Umbilical cord (tissue), 2 donors: ENCODE measurements around the gene MAGED1. TPM values are rescaled to one million over a fixed set of nuclear protein-coding genes. Genes with fewer than 3 reads are reported as not detected.

Experiments used
- DNase-seq: peaks from one replicate; pipeline ENCODE4 v3.0.0-alpha.2; 2015; ENCODE audit warnings: low spot score
- total RNA-seq: library from RNA; depleted of rRNA; stranded (reverse); fragments of >200 nt; gene quantifications from one replicate; pipeline ENCODE4 v1.2.3, GENCODE V29; 2014; ENCODE audit warnings: low replicate concordance; ENCODE audit not compliant: insufficient read depth

MAGED1 gene
- total RNA-seq: 121 TPM

GRCh38 chrX:51892921-51893745 lies at the start of gene MAGED1:
TSS of gene MAGED1 (plus strand) at chrX:51893623. CDS start at chrX:51894305, 682 bp downstream.
- peak; percentile 98 for DNase-seq

DNA sequence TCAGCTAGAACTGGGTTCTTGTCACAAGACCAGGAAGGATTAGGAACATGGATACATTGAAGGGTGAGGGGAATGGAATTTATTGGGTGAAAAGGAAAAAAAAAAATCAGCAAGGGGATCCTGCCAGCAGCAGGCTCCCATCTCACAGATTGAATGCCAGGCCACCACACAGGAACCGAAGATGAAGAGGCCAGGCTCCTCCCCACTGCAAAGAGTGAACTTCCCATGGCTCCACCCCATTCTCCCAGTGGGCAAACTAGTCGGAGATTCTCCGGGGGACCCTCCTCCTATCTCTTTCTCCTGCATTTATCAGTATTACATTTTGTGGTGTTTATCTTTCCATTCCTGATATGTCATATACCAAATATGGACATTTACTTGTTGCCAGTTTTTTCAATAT lies 46.0 kb upstream of the MAGED1 start:
- DNase-seq: no peak

GRCh38 chrX:51851507-51852085 lies 41.8 kb upstream of the MAGED1 start:
- DNase-seq: no peak

DNA sequence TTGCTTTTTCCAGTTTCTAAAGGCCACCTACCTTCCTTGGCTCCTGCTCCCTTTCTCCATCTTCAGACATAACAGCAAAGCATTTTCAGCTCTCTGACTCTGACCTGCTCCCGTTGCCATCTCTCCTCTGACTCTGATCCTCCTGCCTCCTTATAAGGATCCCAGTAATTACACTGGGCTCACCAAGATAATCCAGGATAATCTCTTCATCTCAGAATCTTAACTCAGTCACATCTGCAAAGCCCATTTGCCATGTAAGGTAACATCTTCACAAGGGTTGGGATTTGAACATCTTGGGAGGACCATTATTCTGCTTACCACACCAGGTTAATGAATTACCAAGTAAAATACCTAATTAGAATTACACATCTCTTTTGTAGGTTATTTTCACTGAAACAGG lies 41.3 kb upstream of the MAGED1 start:
- DNase-seq: no peak

DNA sequence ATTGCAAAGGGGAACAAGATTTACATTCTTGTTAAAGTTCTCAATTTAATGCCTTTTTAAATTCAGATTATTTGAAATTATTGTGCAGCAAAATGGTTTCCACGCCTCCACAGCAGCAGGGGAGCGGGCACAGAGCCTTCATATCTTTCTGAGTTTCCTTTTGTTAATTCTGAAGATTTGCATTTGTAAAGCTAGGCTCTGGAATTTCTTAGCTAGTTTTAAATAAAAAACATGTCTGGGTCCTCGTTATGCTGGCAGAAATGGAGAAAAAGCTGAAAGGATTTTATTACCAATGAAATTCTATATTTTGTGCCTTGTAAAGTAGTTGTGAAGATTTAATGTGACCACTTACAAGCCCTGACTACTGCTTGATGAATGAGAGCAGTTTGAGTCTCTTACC lies 40.8 kb upstream of the MAGED1 start:
- DNase-seq: no peak

DNA sequence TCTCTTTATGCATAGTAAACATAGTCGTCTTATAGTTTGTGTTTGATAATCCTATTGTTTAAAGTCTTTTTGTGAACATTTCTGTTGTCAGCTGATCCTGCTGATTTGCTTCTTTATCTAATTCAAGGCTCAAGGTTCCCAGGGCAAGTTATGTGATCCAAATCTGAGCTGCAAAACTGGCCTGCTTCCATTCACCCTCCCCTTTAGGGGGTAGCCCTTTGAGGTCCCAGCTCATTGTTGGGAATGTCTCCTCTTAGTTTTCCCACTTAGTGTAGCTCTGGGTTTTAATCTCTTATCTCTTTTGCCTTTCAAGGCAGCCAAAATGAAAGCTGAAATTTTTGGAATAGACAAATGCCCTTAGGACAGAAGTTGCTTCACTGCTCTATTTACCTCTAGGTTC lies 40.2 kb upstream of the MAGED1 start:
- DNase-seq: no peak

- DNase-seq: no peak
Observed at GRCh38 chrX:51855698-51856097, 37.7 kb upstream of the MAGED1 start.

DNA sequence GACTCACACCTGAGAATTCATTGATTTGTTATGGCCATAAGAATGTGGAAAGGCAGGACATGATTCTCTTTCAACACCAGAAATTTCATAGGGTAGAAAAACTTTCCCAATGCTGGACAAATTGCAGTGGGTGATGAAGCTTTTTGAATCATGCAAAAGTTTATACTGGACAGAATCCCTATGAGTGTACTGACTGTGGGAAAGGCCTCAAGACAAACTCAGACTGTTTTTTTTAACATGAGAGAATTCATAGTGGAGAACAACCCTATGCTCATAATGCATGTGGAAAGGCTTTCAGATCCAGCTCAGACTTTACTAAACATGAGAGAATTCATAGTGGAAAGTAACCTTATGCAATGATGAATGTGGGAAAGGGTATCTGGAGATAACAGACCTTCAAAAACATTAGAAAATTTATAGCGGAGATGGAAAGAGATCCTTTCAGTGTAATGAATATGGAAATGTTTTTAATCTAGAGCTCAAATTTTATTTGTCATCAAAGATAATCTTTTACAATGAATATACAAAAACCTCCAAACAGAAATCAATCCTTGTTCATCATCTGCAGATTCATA lies 36.2 kb upstream of the MAGED1 start:
- no peak for DNase-seq

- DNase-seq: peak; percentile 17
Observed at GRCh38 chrX:51860679-51861078, 32.7 kb upstream of the MAGED1 start.

DNA sequence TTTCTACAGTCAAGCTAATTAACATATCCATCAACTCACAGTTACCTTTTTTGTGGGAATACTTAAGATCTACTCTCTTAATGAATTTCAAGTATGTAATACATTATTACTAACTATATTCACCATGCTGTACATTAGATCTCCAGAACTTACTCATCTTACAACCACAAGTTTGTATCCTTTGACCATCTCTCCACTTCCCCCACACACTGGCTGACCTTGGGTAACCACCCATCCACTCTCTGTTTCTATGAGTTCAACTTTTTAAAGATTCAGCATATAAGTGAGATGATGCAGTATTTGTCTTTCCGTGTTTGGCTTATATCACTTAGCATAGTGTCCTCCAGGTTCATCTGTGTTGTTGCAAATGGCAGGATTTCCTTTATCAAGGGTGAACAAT lies 30.5 kb upstream of the MAGED1 start:
- no peak for DNase-seq

DNA sequence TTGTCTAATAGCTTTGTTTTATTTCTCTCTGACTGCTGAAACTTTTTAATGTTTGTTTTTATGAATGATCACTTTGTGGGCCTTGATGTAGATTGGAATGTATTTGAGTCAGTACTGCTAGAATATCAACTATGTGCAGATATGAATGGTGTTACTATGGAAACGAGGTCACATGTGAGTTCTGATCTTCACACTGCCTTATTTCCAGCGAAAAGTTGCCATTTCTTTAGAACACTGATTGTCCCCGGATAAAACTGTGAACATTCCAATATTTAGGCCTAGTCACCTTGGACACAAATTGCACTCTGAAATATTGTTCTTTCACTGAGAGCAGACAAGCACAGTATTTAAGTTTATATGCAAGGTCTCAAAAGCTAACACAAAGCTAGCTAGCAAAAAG lies 27.2 kb upstream of the MAGED1 start:
- no peak for DNase-seq

DNA sequence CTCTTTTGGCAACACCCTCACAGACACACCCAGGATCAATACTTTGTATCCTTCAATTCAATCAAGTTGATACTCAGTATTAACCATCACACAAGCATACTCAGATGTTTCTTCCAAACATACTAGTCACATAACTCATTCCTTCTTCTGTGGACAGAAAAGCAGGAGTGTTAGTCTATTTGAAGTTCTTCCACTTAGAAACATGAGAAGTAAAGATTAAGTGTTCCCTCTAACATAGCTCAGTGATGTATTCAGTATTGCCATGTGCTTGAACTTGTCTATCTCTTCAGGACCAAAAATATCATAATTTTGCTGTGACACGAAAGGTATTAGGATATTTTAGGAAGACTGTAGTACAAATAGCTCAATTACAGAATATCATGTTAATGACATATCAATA lies 25.8 kb upstream of the MAGED1 start:
- DNase-seq: peak; percentile 17

DNA sequence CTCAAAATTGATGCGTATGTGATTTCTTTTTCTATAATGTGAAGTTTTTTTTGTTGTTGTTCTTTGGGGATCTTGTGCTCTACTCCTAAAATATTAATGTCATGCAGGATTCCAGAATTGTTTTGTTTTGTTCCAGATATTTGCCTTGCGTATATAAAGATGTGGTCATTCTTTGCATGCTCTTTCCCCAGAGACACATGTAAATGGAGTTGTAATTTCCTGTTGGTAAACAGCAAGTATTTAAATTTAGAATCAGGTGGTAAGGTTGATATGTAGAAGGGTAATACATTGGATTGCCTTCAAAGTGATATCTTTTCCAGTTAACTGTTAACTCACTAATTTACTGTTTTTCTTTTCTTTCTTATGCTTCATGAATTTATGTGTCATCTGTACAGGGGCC lies 23.1 kb upstream of the MAGED1 start:
- DNase-seq: no peak

GRCh38 chrX:51874123-51874522 lies 19.3 kb upstream of the MAGED1 start:
- no peak for DNase-seq

DNA sequence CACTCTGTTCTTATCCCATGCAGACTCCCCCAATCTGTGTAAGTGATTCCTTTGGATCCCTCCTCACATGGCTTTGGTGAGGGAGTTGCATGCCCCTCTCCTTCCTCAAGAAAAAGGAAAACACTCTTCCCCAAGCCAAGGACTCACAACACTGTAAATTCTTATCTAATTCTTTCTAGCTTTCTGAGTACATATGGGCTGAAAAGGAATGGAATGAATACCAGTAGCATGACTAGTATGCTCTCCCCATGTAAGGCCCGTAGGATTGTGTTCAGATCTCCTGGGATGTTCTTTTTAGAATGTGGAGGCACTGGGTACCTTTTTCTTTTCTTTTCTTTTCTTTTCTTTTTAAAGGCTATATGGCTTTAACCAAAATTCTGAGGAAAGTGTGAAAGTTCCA lies 17.0 kb upstream of the MAGED1 start:
- peak; percentile 61 for DNase-seq

GRCh38 chrX:51878056-51878455 lies 15.4 kb upstream of the MAGED1 start:
- no peak for DNase-seq

DNA sequence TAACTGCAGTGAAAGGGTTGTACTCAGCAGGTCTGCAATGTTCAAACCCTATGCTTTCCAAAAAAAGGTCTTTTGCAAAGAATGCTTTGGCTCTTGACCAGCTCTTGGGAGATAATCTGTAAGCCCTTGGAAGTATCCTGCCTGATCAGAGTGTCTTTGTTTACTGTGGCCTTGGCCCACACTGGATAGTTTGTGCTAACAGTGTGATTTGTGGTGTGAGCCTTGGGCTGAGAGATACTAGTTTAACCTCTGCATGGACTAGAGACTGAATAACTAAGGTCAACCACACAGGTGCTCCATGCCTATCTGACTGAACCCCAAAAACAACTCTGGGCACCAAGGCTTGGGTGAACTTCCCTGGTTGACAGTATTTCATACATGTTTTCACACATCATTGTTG lies 3.6 kb upstream of the MAGED1 start:
- DNase-seq: peak; percentile 25

DNA sequence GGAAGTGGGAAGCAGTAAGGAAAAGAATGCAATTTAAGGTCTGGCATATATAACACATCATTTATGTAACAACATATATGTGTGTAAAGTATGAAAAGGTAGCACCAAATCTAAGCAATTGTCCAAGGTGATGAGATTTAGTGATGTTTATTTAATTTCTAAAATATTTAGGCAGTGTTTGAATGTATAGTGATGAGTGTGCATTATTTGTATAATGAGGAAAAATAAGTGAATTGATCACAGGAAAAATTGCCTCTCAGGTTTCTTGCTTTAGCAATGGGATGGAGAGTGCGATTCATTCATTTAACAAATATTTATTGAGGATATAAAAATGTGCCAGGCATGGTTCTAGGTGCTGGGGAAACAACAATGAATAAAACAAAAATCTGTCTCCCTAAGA lies 2.2 kb upstream of the MAGED1 start:
- DNase-seq: no peak

DNA sequence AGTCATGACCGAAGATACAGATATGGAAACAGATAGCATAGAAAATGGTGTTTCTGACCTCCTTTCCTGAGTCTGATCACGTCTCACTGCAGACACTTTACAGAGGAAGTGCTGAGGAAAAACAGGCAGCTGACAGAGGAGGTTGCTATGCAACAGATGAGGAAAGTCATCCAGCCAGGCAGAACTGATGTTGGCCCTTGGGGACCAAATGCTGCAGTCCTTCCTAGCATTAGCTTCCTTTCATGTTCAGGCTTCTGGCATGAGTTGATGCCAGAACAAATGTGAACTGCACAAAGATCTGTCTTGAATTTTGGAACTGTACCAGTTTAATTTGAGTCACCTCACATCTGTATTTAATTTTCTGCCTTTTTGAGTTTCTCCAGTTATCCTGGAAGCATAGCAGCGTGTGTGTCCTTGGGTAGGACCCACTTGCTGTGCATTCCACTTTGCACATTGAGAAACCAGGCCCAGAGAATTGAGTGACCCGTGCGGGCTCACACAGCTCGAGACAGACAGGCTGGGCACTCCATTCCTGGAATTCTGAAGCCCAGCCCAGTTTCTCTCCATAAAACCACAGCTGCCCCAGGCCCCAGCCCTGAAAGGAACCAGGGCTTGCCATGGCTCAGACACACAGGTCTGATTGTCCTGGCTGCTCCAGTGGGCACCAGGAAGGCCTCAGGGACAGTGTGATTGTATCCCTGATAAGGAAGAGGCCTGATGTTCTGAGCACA lies 1.4 kb upstream of the MAGED1 start:
- peak; percentile 91 for DNase-seq

DNA sequence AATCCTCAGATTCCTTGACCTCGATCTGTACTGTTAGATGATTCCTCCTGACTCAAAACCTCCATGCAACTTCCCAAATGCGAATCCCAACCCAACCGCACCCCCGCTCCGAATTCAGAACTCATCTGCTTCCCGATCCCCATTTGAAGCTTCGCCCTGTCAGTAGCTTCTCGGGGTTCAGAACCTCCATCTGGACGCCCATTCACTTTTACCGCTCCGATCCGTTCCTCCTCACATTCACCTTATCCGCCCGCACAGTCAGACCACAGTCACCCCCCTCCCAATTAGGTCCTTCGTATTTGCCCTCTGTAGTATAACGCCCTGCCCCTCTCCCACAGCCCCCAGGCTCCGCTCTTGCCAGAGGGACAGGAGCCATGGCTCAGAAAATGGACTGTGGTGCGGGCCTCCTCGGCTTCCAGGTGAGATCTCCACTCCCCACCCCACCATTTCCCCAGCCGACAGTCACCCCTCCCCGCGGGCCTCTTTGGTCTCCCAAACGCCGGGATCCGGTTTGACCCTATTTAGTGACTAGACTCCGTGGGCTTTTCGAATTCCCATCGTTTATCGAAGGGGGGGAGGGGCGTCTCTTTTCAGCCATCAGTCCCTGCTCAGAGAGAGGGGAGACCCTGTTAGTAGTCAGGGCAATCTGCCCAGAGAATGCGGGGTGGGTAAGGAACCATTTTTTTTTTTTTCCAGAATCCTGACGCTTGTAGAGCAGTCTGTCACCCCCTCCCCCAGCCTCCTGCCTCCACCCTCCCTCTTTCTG lies 691 bp downstream of the MAGED1 start:
- DNase-seq: peak; percentile 31

DNA sequence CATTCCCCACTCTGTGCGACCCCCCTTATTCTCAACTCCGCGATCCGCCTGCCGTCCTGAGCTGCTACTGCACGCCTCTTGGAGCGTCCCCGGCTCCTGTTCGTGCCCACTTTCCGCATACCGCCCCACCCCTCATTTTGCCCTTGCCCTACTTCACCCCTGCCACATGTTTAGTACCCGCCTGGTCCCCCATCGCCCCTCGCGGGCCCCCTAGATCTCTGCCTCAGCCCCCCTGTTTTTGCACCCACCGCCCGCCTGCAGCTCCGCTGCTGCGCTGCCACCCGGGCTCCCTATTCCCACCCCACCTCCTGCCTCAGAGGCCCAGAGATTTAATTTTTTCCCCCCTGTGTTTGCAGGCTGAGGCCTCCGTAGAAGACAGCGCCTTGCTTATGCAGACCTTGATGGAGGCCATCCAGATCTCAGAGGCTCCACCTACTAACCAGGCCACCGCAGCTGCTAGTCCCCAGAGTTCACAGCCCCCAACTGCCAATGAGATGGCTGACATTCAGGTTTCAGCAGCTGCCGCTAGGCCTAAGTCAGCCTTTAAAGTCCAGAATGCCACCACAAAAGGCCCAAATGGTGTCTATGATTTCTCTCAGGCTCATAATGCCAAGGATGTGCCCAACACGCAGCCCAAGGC lies 1.4 kb downstream of the MAGED1 start:
- DNase-seq: peak; percentile 30
